OCI-LY3 (cell line): ENCODE results near the gene CD46.
"Not testable (repeated sequence)": the region's sequence is repeated elsewhere in the genome, so short reads cannot be mapped to it uniquely, and the experiment has no call there.

Experiments
- EZH2phosphoT487 ChIP-seq: fragments of 200-600 bp; shearing (Covaris generic); IDR thresholded peaks from 2 replicates; pipeline ENCODE4 v1.6.1; 2018; ENCODE audit warnings: antibody characterized with exemption, mixed run types, low read depth
- TF ChIP-seq, protein P1 (sequence below): fragments of 200-600, 300-600 bp; sonication (generic); IDR thresholded peaks from 2 replicates; pipeline ENCODE4 v1.5.1; 2014; ENCODE audit warnings: antibody characterized with exemption, low read length, low read depth

DNA sequence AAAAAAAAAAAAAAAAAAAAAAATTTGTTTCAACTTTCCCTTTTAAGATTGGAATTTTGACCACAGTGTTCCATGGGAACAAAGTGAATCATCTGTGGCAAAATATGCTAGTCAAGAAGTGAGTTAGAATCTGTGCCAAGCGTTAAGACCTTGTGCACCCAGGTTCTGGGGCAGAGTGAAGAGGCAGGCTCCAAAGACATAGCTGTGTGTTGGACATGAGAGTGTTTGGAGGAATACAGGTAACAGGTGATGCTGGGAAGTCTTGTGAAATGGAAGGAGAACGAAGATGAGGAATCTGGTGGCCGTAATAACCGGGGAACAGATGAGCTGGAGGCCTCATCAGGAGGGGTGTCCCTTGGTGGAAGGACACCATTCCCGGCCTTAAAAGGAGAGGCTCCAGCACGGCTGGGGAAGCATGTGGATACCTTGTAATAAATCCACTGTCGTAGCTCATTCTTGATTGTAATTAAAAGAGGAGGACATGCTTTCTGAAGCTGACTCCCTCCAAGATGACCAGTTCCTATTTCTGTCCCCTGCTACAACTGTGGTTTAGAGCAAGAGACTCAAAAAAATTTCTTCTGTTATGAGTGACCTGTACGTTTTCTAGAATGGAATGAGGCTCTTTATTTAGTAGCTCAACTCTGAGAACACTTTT is 14.2 kb upstream of the CD46 start:
- TF ChIP-seq, protein P1, sequence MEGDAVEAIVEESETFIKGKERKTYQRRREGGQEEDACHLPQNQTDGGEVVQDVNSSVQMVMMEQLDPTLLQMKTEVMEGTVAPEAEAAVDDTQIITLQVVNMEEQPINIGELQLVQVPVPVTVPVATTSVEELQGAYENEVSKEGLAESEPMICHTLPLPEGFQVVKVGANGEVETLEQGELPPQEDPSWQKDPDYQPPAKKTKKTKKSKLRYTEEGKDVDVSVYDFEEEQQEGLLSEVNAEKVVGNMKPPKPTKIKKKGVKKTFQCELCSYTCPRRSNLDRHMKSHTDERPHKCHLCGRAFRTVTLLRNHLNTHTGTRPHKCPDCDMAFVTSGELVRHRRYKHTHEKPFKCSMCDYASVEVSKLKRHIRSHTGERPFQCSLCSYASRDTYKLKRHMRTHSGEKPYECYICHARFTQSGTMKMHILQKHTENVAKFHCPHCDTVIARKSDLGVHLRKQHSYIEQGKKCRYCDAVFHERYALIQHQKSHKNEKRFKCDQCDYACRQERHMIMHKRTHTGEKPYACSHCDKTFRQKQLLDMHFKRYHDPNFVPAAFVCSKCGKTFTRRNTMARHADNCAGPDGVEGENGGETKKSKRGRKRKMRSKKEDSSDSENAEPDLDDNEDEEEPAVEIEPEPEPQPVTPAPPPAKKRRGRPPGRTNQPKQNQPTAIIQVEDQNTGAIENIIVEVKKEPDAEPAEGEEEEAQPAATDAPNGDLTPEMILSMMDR = not testable (repeated sequence)
- not testable (repeated sequence) for TF ChIP-seq EZH2phosphoT487
